Lung (tissue), 5 donors: Measurements from ENCODE around the gene UBE2N. TPM values are rescaled to one million over a fixed set of nuclear protein-coding genes. Genes with fewer than 3 reads are reported as not detected.

Experiments
- polyA plus RNA-seq, 2 donors: library from polyadenylated mRNA; stranded (reverse); fragments of 200-250 nt; gene quantifications; one replicate each; pipeline ENCODE4 v1.2.1, GENCODE V29; 2013
- small RNA-seq: library from RNA; depleted of rRNA; stranded (forward); fragments of <200 nt; gene quantifications from one replicate; pipeline ENCODE3, GENCODE V24; 2014; ENCODE audit warnings: low replicate concordance
- total RNA-seq, 2 donors: library from RNA; depleted of rRNA in 1 of 2; stranded (reverse); fragments of >200 nt in 1 of 2; gene quantifications; one replicate each; pipeline ENCODE4 v1.2.1, GENCODE V29; 2014 to 2021
- donor health status: Bipolar disorder and iron deficiency.
- donor health status: healthy.
- donor health status: DM: yes; HTN: yes; CAD: no.

UBE2N gene
- total and polyA plus RNA-seq, 4 donors: 65.1 to 89.4 (median 79.8) TPM

Small RNA genes within 50 kb of the gene (small RNA-seq; reads per million reads assigned to genes)
- not detected for gene RF00019

Other genes with a start within 250 kb of the UBE2N start
- 100 to 1,000 TPM in 1 of 2 donors, 10 to 100 TPM in 1; 54.7 to 102 TPM for gene NUDT4, start 64.0 kb downstream of the UBE2N start, total RNA-seq
- 10 to 100 TPM; 20.8 to 23.8 TPM for gene NUDT4, start 64.0 kb downstream of the UBE2N start, polyA plus RNA-seq
- 10 to 100 TPM; 51.6 to 65.7 TPM for gene MRPL42, start 25.6 kb upstream of the UBE2N start, total RNA-seq
- gene MRPL42, start 25.6 kb upstream of the UBE2N start, polyA plus RNA-seq: 10 to 100 TPM; 27.5 to 35.6 TPM
- 10 to 100 TPM; 29.9 to 35.6 TPM for gene SOCS2, start 130.7 kb upstream of the UBE2N start, total RNA-seq
- 10 to 100 TPM; 26.9 to 45.1 TPM for gene SOCS2, start 130.7 kb upstream of the UBE2N start, polyA plus RNA-seq
- gene CRADD, start 235.4 kb upstream of the UBE2N start, total RNA-seq: 10 to 100 TPM; 16.8 to 28.9 TPM
- gene CRADD, start 235.4 kb upstream of the UBE2N start, polyA plus RNA-seq: 10 to 100 TPM in 1 of 2 donors, 1 to 10 TPM in 1; 6.3 to 16.3 TPM